ENCODE results near the gene TRAPPC3.

The TRAPPC3 gene

DNA sequence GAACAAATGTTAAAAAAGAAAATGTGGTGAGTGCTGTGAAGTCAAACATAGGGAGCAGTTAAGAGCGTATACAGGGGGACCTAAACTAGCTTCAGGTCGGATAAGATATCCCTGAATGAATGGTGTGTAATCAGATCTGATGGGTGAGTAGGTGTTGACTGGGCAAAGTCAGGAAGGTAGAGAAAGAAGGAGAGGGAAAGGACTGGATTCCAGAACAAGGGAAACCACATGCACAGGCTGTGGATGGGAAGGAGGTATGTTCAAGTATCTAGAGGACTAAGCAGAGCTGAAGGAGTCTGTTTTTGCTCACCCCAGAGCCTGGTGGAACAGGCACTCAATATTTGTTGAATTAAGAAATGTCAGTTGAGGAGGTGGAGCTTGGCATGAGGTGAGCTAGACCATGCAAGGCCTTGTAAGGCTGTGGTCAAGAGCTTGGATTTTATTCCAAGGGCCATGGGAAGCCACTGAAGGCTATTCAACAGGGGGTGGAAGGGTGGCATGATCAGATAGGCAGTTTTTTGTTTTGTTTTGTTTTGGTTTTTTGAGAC lies 34.1 kb upstream of the TRAPPC3 start:
- Histone ChIP-seq H4K8ac (ENCODE audit: low read length) (no peak overlapping the region), H3K4me2 (ENCODE audit: low read length, poor library complexity, severe bottlenecking) (no peak overlapping the region), H3K9ac (ENCODE audit: low read length) (peak overlapping the region; percentile 7), H3K14ac (ENCODE audit: low read length in 2 of 2) (no peak overlapping the region), H3K18ac (ENCODE audit: low read depth in 1 of 2, low read length in 2 of 2) (no peak overlapping the region), H3K23ac (ENCODE audit: low read length in 2 of 2) (no peak overlapping the region), H4K91ac (ENCODE audit: low read length) (no peak overlapping the region), H3K9me3 (ENCODE audit: control insufficient read depth, low read length) (no peaks in the 10 kb centered on the region), H2BK120ac (ENCODE audit: low read depth, low read length) (no peak overlapping the region), H2AFZ (ENCODE audit: low read depth, low read length) (no peak overlapping the region), H3K27me3 (ENCODE audit: control insufficient read depth in 1 of 2, insufficient read depth in 1 of 2, low read length in 2 of 2) (no peaks in the 10 kb centered on the region), H2BK5ac (ENCODE audit: low read depth, low read length, poor library complexity, severe bottlenecking) (no peak overlapping the region), H3K4me1 (ENCODE audit: control insufficient read depth, insufficient read depth, low read depth, low read length) (peaks cover 5% of the 10 kb centered on the region), H2AK5ac (ENCODE audit: low read length, severe bottlenecking) (no peak overlapping the region), H3K4me3 (ENCODE audit: insufficient read depth in 1 of 2, low read depth in 1 of 2, low read length in 2 of 2) (no peak overlapping the region), H3K79me1 (replicated peaks; ENCODE audit: low read length, poor library complexity, severe bottlenecking) (peaks cover 20% of the 10 kb centered on the region), H3K36me3 (ENCODE audit: control insufficient read depth in 1 of 2, insufficient read depth in 2 of 2, low read depth in 1 of 2, low read length in 2 of 2) (peaks cover 44 to 45% of the 10 kb centered on the region in 2 experiments), H3K27ac (ENCODE audit: low read length, poor library complexity, severe bottlenecking) (no peak overlapping the region), H2BK12ac (ENCODE audit: low read length in 2 of 2) (no peak overlapping the region), H3K4ac (ENCODE audit: low read depth in 1 of 2, low read length in 2 of 2) (no peak overlapping the region), H2BK15ac (ENCODE audit: low read depth, poor library complexity, severe bottlenecking) (no peak overlapping the region)
- DNase-seq = no peak
- WGBS = 97% methylated on average over 2 of the region's 2 CpGs

DNA sequence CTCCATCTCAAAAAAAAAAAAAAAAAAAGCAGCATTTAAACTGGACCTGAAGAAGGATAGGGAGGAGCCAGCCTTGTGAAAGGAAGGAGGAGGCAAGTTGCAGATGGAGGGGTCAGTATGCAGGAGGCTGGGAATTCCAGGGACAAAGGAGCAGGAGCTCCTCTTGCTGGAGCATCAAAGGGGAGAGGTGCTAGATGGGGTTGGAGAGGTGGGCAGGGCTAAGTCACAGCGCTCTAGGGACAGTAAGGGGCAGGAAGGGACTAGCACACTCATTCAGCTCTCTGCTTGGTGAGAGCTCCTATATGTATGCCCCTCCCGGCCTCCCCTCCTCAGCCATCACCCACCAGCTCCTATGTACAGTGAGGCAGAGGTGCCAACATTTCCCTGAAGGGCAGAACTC lies 33.4 kb upstream of the TRAPPC3 start:
- no peak overlapping the region for H2AFZ ChIP-seq (ENCODE audit: low read depth, low read length)
- H4K91ac ChIP-seq (ENCODE audit: low read length) = no peak overlapping the region
- no peaks in the 10 kb centered on the region for H3K9me3 ChIP-seq (ENCODE audit: control insufficient read depth, low read length)
- peak overlapping the region; percentile 7 for H3K9ac ChIP-seq (ENCODE audit: low read length)
- no peak overlapping the region for H2BK15ac ChIP-seq (ENCODE audit: low read depth, poor library complexity, severe bottlenecking)
- no peak overlapping the region for H3K27ac ChIP-seq (ENCODE audit: low read length, poor library complexity, severe bottlenecking)
- no peak overlapping the region for H2BK12ac ChIP-seq (ENCODE audit: low read length in 2 of 2)
- H2AK5ac ChIP-seq (ENCODE audit: low read length, severe bottlenecking) = no peak overlapping the region
- no peak overlapping the region for H2BK5ac ChIP-seq (ENCODE audit: low read depth, low read length, poor library complexity, severe bottlenecking)
- peaks cover 3% of the 10 kb centered on the region for H3K4me1 ChIP-seq (ENCODE audit: control insufficient read depth, insufficient read depth, low read depth, low read length)
- H3K36me3 ChIP-seq (ENCODE audit: control insufficient read depth in 1 of 2, insufficient read depth in 2 of 2, low read depth in 1 of 2, low read length in 2 of 2) = peaks cover 50 to 51% of the 10 kb centered on the region in 2 experiments
- no peak overlapping the region for H3K18ac ChIP-seq (ENCODE audit: low read depth in 1 of 2, low read length in 2 of 2)
- no peak overlapping the region for H3K14ac ChIP-seq (ENCODE audit: low read length in 2 of 2)
- H3K4me3 ChIP-seq (ENCODE audit: insufficient read depth in 1 of 2, low read depth in 1 of 2, low read length in 2 of 2) = no peak overlapping the region
- H2BK120ac ChIP-seq (ENCODE audit: low read depth, low read length) = no peak overlapping the region
- no peak overlapping the region for H3K4ac ChIP-seq (ENCODE audit: low read depth in 1 of 2, low read length in 2 of 2)
- H3K27me3 ChIP-seq (ENCODE audit: control insufficient read depth in 1 of 2, insufficient read depth in 1 of 2, low read length in 2 of 2) = no peaks in the 10 kb centered on the region
- H3K23ac ChIP-seq (ENCODE audit: low read length in 2 of 2) = no peak overlapping the region
- no peak overlapping the region for H4K8ac ChIP-seq (ENCODE audit: low read length)
- DNase-seq = no peak
- H3K79me1 ChIP-seq (replicated peaks; ENCODE audit: low read length, poor library complexity, severe bottlenecking) = peaks cover 22% of the 10 kb centered on the region
- H3K4me2 ChIP-seq (ENCODE audit: low read length, poor library complexity, severe bottlenecking) = no peak overlapping the region
- 89% methylated on average over 1 of the region's 2 CpGs for WGBS

DNA sequence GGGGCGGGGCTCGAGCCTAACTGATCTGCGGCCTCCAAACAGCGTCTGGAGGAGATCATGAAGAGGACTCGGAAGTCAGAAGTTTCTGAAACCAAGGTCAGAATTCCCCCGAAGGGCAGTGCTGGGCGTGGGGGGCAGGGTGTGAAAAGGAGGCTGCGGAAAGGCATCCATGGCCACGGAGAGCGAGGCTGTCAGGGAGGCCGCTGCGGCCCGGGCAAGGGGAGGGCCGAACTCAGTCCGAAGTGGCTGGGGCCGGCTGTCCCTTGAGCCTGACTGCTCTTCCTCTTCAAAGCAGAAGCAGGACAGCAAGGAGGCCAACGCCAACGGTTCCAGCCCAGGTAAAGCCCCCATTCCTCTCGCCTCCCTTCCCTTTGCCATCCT lies 29.9 kb upstream of the TRAPPC3 start:
- H4K8ac ChIP-seq (ENCODE audit: low read length) = no peak overlapping the region
- H2BK12ac ChIP-seq (ENCODE audit: low read length in 2 of 2) = peak overlapping the region in 1 of 2 experiments; percentile 7
- H2BK5ac ChIP-seq (ENCODE audit: low read depth, low read length, poor library complexity, severe bottlenecking) = no peak overlapping the region
- H3K36me3 ChIP-seq (ENCODE audit: control insufficient read depth in 1 of 2, insufficient read depth in 2 of 2, low read depth in 1 of 2, low read length in 2 of 2) = peaks cover 82 to 86% of the 10 kb centered on the region in 2 experiments
- no peak overlapping the region for H3K18ac ChIP-seq (ENCODE audit: low read depth in 1 of 2, low read length in 2 of 2)
- no peak overlapping the region for H2AK5ac ChIP-seq (ENCODE audit: low read length, severe bottlenecking)
- H2AFZ ChIP-seq (ENCODE audit: low read depth, low read length) = no peak overlapping the region
- no peak overlapping the region for H3K4me2 ChIP-seq (ENCODE audit: low read length, poor library complexity, severe bottlenecking)
- H3K9ac ChIP-seq (ENCODE audit: low read length) = no peak overlapping the region
- H3K14ac ChIP-seq (ENCODE audit: low read length in 2 of 2) = no peak overlapping the region
- H3K4me1 ChIP-seq (ENCODE audit: control insufficient read depth, insufficient read depth, low read depth, low read length) = peaks cover 11% of the 10 kb centered on the region
- no peak overlapping the region for H3K4me3 ChIP-seq (ENCODE audit: insufficient read depth in 1 of 2, low read depth in 1 of 2, low read length in 2 of 2)
- H2BK15ac ChIP-seq (ENCODE audit: low read depth, poor library complexity, severe bottlenecking) = no peak overlapping the region
- no peaks in the 10 kb centered on the region for H3K27me3 ChIP-seq (ENCODE audit: control insufficient read depth in 1 of 2, insufficient read depth in 1 of 2, low read length in 2 of 2)
- H3K23ac ChIP-seq (ENCODE audit: low read length in 2 of 2) = no peak overlapping the region
- no peak overlapping the region for H2BK120ac ChIP-seq (ENCODE audit: low read depth, low read length)
- WGBS = 89% methylated on average over 19 of the region's 19 CpGs
- no peaks in the 10 kb centered on the region for H3K9me3 ChIP-seq (ENCODE audit: control insufficient read depth, low read length)
- DNase-seq = no peak
- no peak overlapping the region for H4K91ac ChIP-seq (ENCODE audit: low read length)
- peaks cover 22% of the 10 kb centered on the region for H3K79me1 ChIP-seq (replicated peaks; ENCODE audit: low read length, poor library complexity, severe bottlenecking)
- no peak overlapping the region for H3K27ac ChIP-seq (ENCODE audit: low read length, poor library complexity, severe bottlenecking)
- H3K4ac ChIP-seq (ENCODE audit: low read depth in 1 of 2, low read length in 2 of 2) = no peak overlapping the region

DNA sequence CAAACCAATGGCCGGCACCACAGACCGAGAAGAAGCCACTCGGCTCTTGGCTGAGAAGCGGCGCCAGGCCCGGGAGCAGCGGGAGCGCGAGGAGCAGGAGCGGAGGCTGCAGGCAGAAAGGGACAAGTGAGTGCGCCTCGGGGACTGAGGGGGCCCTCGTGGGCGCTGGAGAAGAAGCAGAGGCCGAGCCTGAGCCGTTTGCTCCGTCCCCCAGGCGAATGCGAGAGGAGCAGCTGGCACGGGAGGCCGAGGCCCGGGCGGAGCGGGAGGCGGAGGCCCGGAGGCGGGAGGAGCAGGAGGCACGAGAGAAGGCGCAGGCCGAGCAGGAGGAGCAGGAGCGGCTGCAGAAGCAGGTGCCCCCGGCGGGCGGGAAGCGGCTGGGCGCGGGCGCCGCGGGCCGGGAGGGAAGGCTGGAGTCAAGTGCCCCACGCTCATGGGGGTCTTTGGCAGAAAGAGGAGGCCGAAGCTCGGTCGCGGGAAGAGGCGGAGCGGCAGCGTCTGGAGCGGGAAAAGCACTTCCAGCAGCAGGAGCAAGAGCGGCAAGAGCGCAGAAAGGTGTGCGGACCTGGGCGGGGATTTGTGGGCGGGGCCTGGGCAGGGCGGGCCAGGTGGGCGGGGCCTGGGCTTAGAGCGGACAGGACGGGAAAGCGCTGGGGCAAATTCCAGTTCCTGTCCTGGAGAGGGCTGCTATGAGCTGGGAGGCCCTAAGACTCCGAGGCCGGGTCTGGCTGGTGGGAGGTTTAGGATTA lies 29.4 kb upstream of the TRAPPC3 start:
- H3K4me3 ChIP-seq (ENCODE audit: insufficient read depth in 1 of 2, low read depth in 1 of 2, low read length in 2 of 2) = no peak overlapping the region
- H3K23ac ChIP-seq (ENCODE audit: low read length in 2 of 2) = no peak overlapping the region
- peaks cover 87 to 92% of the 10 kb centered on the region in 2 experiments for H3K36me3 ChIP-seq (ENCODE audit: control insufficient read depth in 1 of 2, insufficient read depth in 2 of 2, low read depth in 1 of 2, low read length in 2 of 2)
- H3K9me3 ChIP-seq (ENCODE audit: control insufficient read depth, low read length) = no peaks in the 10 kb centered on the region
- no peak overlapping the region for H4K8ac ChIP-seq (ENCODE audit: low read length)
- no peak overlapping the region for H2BK15ac ChIP-seq (ENCODE audit: low read depth, poor library complexity, severe bottlenecking)
- no peak overlapping the region for H2AK5ac ChIP-seq (ENCODE audit: low read length, severe bottlenecking)
- no peak overlapping the region for H2BK120ac ChIP-seq (ENCODE audit: low read depth, low read length)
- no peak overlapping the region for H3K14ac ChIP-seq (ENCODE audit: low read length in 2 of 2)
- H3K79me1 ChIP-seq (replicated peaks; ENCODE audit: low read length, poor library complexity, severe bottlenecking) = peaks cover 22% of the 10 kb centered on the region
- no peak overlapping the region for H2BK12ac ChIP-seq (ENCODE audit: low read length in 2 of 2)
- WGBS = 78% methylated on average over 62 of the region's 62 CpGs
- H2AFZ ChIP-seq (ENCODE audit: low read depth, low read length) = no peak overlapping the region
- H4K91ac ChIP-seq (ENCODE audit: low read length) = no peak overlapping the region
- peaks cover 14% of the 10 kb centered on the region for H3K4me1 ChIP-seq (ENCODE audit: control insufficient read depth, insufficient read depth, low read depth, low read length)
- no peak for DNase-seq
- no peak overlapping the region for H3K4ac ChIP-seq (ENCODE audit: low read depth in 1 of 2, low read length in 2 of 2)
- no peak overlapping the region for H3K9ac ChIP-seq (ENCODE audit: low read length)
- H3K18ac ChIP-seq (ENCODE audit: low read depth in 1 of 2, low read length in 2 of 2) = no peak overlapping the region
- H3K27ac ChIP-seq (ENCODE audit: low read length, poor library complexity, severe bottlenecking) = no peak overlapping the region
- H2BK5ac ChIP-seq (ENCODE audit: low read depth, low read length, poor library complexity, severe bottlenecking) = no peak overlapping the region
- H3K27me3 ChIP-seq (ENCODE audit: control insufficient read depth in 1 of 2, insufficient read depth in 1 of 2, low read length in 2 of 2) = no peaks in the 10 kb centered on the region
- no peak overlapping the region for H3K4me2 ChIP-seq (ENCODE audit: low read length, poor library complexity, severe bottlenecking)

Measured in mesenchymal stem cell (in vitro differentiated cells and primary cell).